B cell (primary cell): ENCODE results near the gene CHCHD5. TPM values are rescaled to one million over a fixed set of nuclear protein-coding genes. Genes with fewer than 3 reads are reported as not detected.

Source experiments
- ATAC-seq: fragments of 200-7000 bp; cut with Tn5 transposase; one replicate; pipeline ENCODE4 v1.10.0; 2021; ENCODE audit warnings: low read depth, mild to moderate bottlenecking, moderate number of reproducible peaks, moderate library complexity
- CTCF ChIA-PET: fragments of 350-600 bp; sonication (Branson Sonifier 250); formaldehyde crosslinking; loops from one replicate; lab custom pipeline; 2021; ENCODE audit warnings: antibody characterized with exemption, inconsistent platforms; lab: Charles Lee
- POLR2A ChIA-PET: fragments of 350-600 bp; sonication (Branson Sonifier 250); formaldehyde crosslinking; loops from one replicate; lab custom pipeline; 2021; ENCODE audit warnings: antibody characterized with exemption; lab: Charles Lee
- DNase-seq: peaks from one replicate; pipeline ENCODE4 v3.0.0; 2013
- H2AFZ ChIP-seq: 2 replicates; pipeline ENCODE4 v1.6.1; 2012; ENCODE audit warnings: mild to moderate bottlenecking, low read depth, low read length; ENCODE audit not compliant: insufficient read depth, poor library complexity, severe bottlenecking
- H3K27ac ChIP-seq, 2 donors: 1 replicate in 1 of 2; 2 replicates in 1 of 2; pipeline ENCODE4 v1.5.1; 2012 to 2013; ENCODE audit warnings: low read length in 2 of 2, mild to moderate bottlenecking in 2 of 2, moderate library complexity in 1 of 2
- H3K27me3 ChIP-seq, 4 experiments: fragments of 200-600 bp in 1 of 4; sonication (generic) in 1 of 4; replicated peaks in 1 of 4; 1 replicate in 2 of 4; 2 replicates in 2 of 4; pipeline versions ENCODE4 v1.6.1 to v1.7.0; 2013 to 2016; ENCODE audit warnings: low read length in 3 of 4, mild to moderate bottlenecking in 2 of 4, mixed read lengths in 1 of 4, moderate library complexity in 1 of 4; ENCODE audit not compliant: insufficient read depth in 4 of 4, control insufficient read depth in 3 of 4; ENCODE audit errors: control extremely low read depth in 1 of 4
- H3K36me3 ChIP-seq, 2 experiments: replicated peaks in 1 of 2; 1 replicate in 1 of 2; 2 replicates in 1 of 2; pipeline versions ENCODE4 v1.6.1 to v1.7.1; 2013; ENCODE audit warnings: low read length in 1 of 2; ENCODE audit not compliant: insufficient read depth in 2 of 2, control insufficient read depth in 1 of 2; ENCODE audit errors: control extremely low read depth in 1 of 2, extremely low read depth in 1 of 2
- H3K4me1 ChIP-seq, 2 donors: fragments of 200-600 bp in 1 of 2; sonication (generic) in 1 of 2; 1 replicate in 1 of 2; 2 replicates in 1 of 2; pipeline versions ENCODE4 v1.5.1 to v1.6.1; 2013 to 2017; ENCODE audit warnings: low read length in 2 of 2; ENCODE audit not compliant: control insufficient read depth in 2 of 2, insufficient read depth in 2 of 2
- H3K4me2 ChIP-seq: replicated peaks from 2 replicates; pipeline ENCODE3; 2012; ENCODE audit warnings: mild to moderate bottlenecking, low read depth, low read length; ENCODE audit not compliant: poor library complexity, severe bottlenecking
- H3K4me3 ChIP-seq, 5 experiments: fragments of 200-600 bp in 1 of 5; sonication (generic) in 1 of 5; 1 replicate in 3 of 5; 2 replicates in 2 of 5; pipeline versions ENCODE4 v1.5.1 to v1.7.0; 2011 to 2016; ENCODE audit warnings: low read length in 4 of 5, mild to moderate bottlenecking in 4 of 5, low read depth in 2 of 5, control low read depth in 1 of 5, moderate library complexity in 1 of 5; ENCODE audit not compliant: insufficient read depth in 1 of 5; ENCODE audit errors: control extremely low read depth in 1 of 5, extremely low read depth in 1 of 5
- H3K79me2 ChIP-seq: fragments of 200-600 bp; sonication (generic); one replicate; pipeline ENCODE4 v1.6.0; 2016; ENCODE audit warnings: low read length; ENCODE audit not compliant: control insufficient read depth, insufficient read depth
- H3K9ac ChIP-seq: fragments of 200-600 bp; sonication (generic); 2 replicates; pipeline ENCODE4 v1.6.1; 2017; ENCODE audit warnings: mild to moderate bottlenecking, low read length, moderate library complexity
- H3K9me3 ChIP-seq, 3 donors: one replicate each; pipeline versions ENCODE4 v1.6.1 to v1.7.1; 2013; ENCODE audit warnings: low read length in 2 of 3; ENCODE audit not compliant: control insufficient read depth in 2 of 3, insufficient read depth in 1 of 3; ENCODE audit errors: control extremely low read depth in 1 of 3
- H4K20me1 ChIP-seq: 2 replicates; pipeline ENCODE4 v1.6.0; 2012; ENCODE audit warnings: mild to moderate bottlenecking, low read length; ENCODE audit not compliant: insufficient read depth, control insufficient read depth, poor library complexity, severe bottlenecking
- H3K27ac Mint-ChIP-seq: one replicate; pipeline ENCODE4 v1.8.0; 2021; ENCODE audit warnings: mixed read lengths
- H3K27me3 Mint-ChIP-seq: one replicate; pipeline ENCODE4 v1.8.0; 2021; ENCODE audit warnings: mixed read lengths
- H3K4me1 Mint-ChIP-seq: one replicate; pipeline ENCODE4 v1.8.0; 2021; ENCODE audit warnings: mixed read lengths
- H3K4me3 Mint-ChIP-seq: one replicate; pipeline ENCODE4 v1.8.0; 2021; ENCODE audit warnings: mixed read lengths
- H3K9me3 Mint-ChIP-seq: one replicate; pipeline ENCODE4 v1.8.0; 2022; ENCODE audit warnings: mixed read lengths; ENCODE audit not compliant: insufficient read depth
- EZH2 ChIP-seq: IDR thresholded peaks from 2 replicates; pipeline ENCODE4 v1.6.1; 2012; ENCODE audit warnings: borderline replicate concordance, low read depth, mild to moderate bottlenecking, moderate library complexity, low read length; ENCODE audit not compliant: insufficient read depth, poor library complexity, severe bottlenecking
- WGBS: methylation state at CpG from one replicate; pipeline ENCODE4 v1.1.5; 2013; ENCODE audit warnings: missing lambda C conversion rate; ENCODE audit not compliant: insufficient coverage; 5-methylcytosine and 5-hydroxymethylcytosine counted together
- intact Hi-C: fragments of 100-400 bp; cut with micrococcal nuclease; formaldehyde crosslinking; loops from one replicate; pipeline ENCODE4 v1.10.0; 2022
- polyA plus RNA-seq: library from polyadenylated mRNA; depleted of rRNA; stranded (reverse); fragments of >200 nt; gene quantifications from 2 replicates; pipeline ENCODE4 v1.2.3, GENCODE V29; 2012
- total RNA-seq, 2 donors: library from RNA; stranded (reverse); fragments of 120-200 nt in 1 of 2; gene quantifications; 1 replicate in 1 of 2; 2 replicates in 1 of 2; pipeline versions ENCODE4 v1.2.3 to v1.2.4, GENCODE V29; 2013 to 2022
- TF ChIP-seq, protein P1 (sequence below): fragments of 200-600 bp; IDR thresholded peaks from one replicate; pipeline ENCODE4 v1.8.0; 2022; ENCODE audit warnings: antibody characterized with exemption, mild to moderate bottlenecking

The CHCHD5 gene
- total and polyA plus RNA-seq, 2 donors (not counting 1 experiment from before 2014, with no cell fraction given), result 19.9 to 34.5 TPM

DNA sequence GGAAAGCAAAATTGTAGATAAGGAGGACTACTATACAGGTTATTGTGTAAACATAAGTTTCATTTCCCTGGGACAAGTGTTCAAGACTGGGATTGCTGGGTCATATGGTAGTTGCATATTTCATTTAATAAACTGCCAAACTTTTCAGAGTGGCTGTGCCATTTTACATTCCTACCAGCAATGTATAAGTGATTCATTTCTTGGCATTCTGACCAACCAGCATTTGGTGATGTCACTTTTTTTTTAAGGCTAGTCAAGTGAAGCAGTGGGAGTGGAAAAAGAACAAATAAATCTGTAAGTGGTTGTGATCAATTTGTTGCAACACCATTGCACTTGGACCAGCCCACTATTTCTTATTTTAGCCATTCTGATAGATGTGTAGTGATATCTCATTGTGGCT, 5.2 kb upstream of the CHCHD5 start:
- H3K27ac ChIP-seq, result no peak overlapping the region
- H3K9me3 Mint-ChIP-seq, result no peaks in the 10 kb centered on the region
- DNase-seq (no peak), ATAC-seq (no peak)
- CTCF ChIA-PET, result no interaction called here
- peaks cover 3 to 11% of the 10 kb centered on the region in 2 donors for H3K4me1 ChIP-seq
- no peak overlapping the region for H3K27ac Mint-ChIP-seq
- no peaks in the 10 kb centered on the region for H4K20me1 ChIP-seq
- intact Hi-C loops, result no loop called here
- H3K27me3 Mint-ChIP-seq, result no peaks in the 10 kb centered on the region
- peaks cover 18% of the 10 kb centered on the region for H3K4me1 Mint-ChIP-seq
- H3K4me2 ChIP-seq, result no peak overlapping the region
- H3K9ac ChIP-seq, result no peak overlapping the region
- no peak overlapping the region for H3K4me3 Mint-ChIP-seq
- H3K9me3 ChIP-seq, result peaks cover 0 to 6% (median 0%) of the 10 kb centered on the region in 3 donors
- TF ChIP-seq, protein P1, sequence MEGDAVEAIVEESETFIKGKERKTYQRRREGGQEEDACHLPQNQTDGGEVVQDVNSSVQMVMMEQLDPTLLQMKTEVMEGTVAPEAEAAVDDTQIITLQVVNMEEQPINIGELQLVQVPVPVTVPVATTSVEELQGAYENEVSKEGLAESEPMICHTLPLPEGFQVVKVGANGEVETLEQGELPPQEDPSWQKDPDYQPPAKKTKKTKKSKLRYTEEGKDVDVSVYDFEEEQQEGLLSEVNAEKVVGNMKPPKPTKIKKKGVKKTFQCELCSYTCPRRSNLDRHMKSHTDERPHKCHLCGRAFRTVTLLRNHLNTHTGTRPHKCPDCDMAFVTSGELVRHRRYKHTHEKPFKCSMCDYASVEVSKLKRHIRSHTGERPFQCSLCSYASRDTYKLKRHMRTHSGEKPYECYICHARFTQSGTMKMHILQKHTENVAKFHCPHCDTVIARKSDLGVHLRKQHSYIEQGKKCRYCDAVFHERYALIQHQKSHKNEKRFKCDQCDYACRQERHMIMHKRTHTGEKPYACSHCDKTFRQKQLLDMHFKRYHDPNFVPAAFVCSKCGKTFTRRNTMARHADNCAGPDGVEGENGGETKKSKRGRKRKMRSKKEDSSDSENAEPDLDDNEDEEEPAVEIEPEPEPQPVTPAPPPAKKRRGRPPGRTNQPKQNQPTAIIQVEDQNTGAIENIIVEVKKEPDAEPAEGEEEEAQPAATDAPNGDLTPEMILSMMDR, result no peak
- no peak for TF ChIP-seq EZH2
- no peaks in the 10 kb centered on the region for H3K79me2 ChIP-seq
- H3K27me3 ChIP-seq, result no peaks in the 10 kb centered on the region
- POLR2A ChIA-PET, result no interaction called here
- no peak overlapping the region for H2AFZ ChIP-seq
- no peak overlapping the region for H3K4me3 ChIP-seq
- peaks cover 0 to 28% of the 10 kb centered on the region in 2 experiments for H3K36me3 ChIP-seq

DNA sequence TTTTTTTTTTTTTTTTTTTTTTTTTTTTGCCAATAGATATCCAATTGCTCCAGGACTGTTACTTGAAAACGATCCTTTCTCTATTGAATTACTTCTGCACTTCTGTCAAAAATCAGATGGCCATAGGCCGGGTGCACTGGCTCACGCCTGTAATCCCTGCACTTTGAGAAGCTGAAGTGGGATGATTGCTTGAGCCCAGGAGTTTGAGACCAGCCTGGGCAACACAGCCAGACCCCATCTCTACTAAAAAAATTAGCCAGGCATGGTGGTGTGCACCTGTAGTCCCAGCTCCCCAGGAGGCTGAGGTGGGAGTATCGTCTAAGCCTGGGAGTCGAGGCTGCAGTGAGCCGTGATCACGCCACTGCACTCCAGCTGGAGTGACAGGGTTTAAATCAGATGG, 4.3 kb upstream of the CHCHD5 start:
- WGBS, result 95% methylated on average over 4 of the region's 7 CpGs
- CTCF ChIA-PET, result interaction anchor here (0.6 to 0.8 kb wide), 2 partner anchors 39 to 43 kb away, joined by 3 to 4 read pairs; no protein-coding TSS in a partner anchor
- no peak overlapping the region for H3K27ac Mint-ChIP-seq

More for the DNA sequence above, 4.3 kb upstream of the CHCHD5 start:
- POLR2A ChIA-PET, result no interaction called here
- intact Hi-C loops, result loop anchor here (5.0 kb wide), 2 partner anchors 323 to 698 kb away; partner anchors contain the start of genes ANAPC1 and ZC3H8
- ATAC-seq (no peak), DNase-seq (no peak)
- Histone ChIP-seq H3K79me2 (no peaks in the 10 kb centered on the region), H3K36me3 (peaks cover 0 to 19% of the 10 kb centered on the region in 2 experiments), H3K9ac (no peak overlapping the region), H3K27ac (no peak overlapping the region), H3K9me3 (peaks cover 0 to 11% (median 0%) of the 10 kb centered on the region in 3 donors), H3K27me3 (no peaks in the 10 kb centered on the region), H3K4me1 (peaks cover 8 to 16% of the 10 kb centered on the region in 2 donors), H3K4me3 (no peak overlapping the region), H2AFZ (no peak overlapping the region), H4K20me1 (no peaks in the 10 kb centered on the region), H3K4me2 (no peak overlapping the region)
- Mint-ChIP-seq H3K27me3 (no peaks in the 10 kb centered on the region), H3K4me3 (no peak overlapping the region), H3K4me1 (peaks cover 25% of the 10 kb centered on the region), H3K9me3 (no peaks in the 10 kb centered on the region)
- TF ChIP-seq, protein P1, result no peak
- TF ChIP-seq EZH2, result no peak
